Measurements from ENCODE around the gene RGSL1. TPM values are rescaled to one million over a fixed set of nuclear protein-coding genes. Genes with fewer than 3 reads are reported as not detected.

Gene RGSL1
- under 1 TPM in 2 of 4 donors, not detected in 2; 0.42 to 0.61 TPM for total RNA-seq

- Histone ChIP-seq H3K4me3 (no peak within 1 kb of the TSS), H3K4me1 (no peaks in the 10 kb centered on the region), H3K27ac (no peak within 1 kb of the TSS), H3K9me3 (no peaks in the 10 kb centered on the region), H3K36me3 (no peaks in the 10 kb centered on the region), H3K27me3 (no peaks in the 10 kb centered on the region)
- no peak for DNase-seq
- no peak for TF ChIP-seq CTCF (IDR thresholded peaks at IDR 0.05)
- no peak for TF ChIP-seq POLR2A (IDR thresholded peaks at IDR 0.05)
- intact Hi-C loops (cut with DNase I), result no loop called here
These were observed at the start of gene RGSL1 for GRCh38 chr1:182450087-182450486. Gene RGSL1, plus strand, starts transcription at chr1:182450146. Its CDS starts 20 bp downstream, at chr1:182450166.

- Histone ChIP-seq H3K27ac (no peak within 1 kb of the TSS), H3K9me3 (peaks cover 0 to 5% (median 4%) of the 10 kb centered on the region in 3 donors), H3K27me3 (peaks cover 0 to 10% (median 0%) of the 10 kb centered on the region in 4 donors), H3K4me1 (peaks cover 4 to 28% (median 8%) of the 10 kb centered on the region in 3 donors), H3K4me3 (no peak within 1 kb of the TSS), H3K36me3 (no peaks in the 10 kb centered on the region)
- WGBS, 2 donors, result 97 to 98% methylated on average over 4 of the region's 4 CpGs
- DNase-seq, result no peak
- intact Hi-C loops (cut with DNase I), result no loop called here
- no peak for TF ChIP-seq CTCF (IDR thresholded peaks at IDR 0.05)
- TF ChIP-seq POLR2A (IDR thresholded peaks at IDR 0.05), result no peak
These were observed 49.4 kb upstream of the RGSL1 start, which contains the start of gene TEDDM1 for GRCh38 chr1:182400567-182400966. Gene TEDDM1, minus strand, starts transcription at chr1:182400667. Its CDS starts 182 bp downstream, at chr1:182400485.

GRCh38 chr1:182404781-182405180 lies 45.2 kb upstream of the RGSL1 start:
- Histone ChIP-seq H3K4me3 (no peak overlapping the region), H3K36me3 (no peaks in the 10 kb centered on the region), H3K4me1 (no peaks in the 10 kb centered on the region), H3K9me3 (peaks cover 0 to 9% (median 6%) of the 10 kb centered on the region in 3 donors), H3K27me3 (peaks cover 0 to 47% (median 0%) of the 10 kb centered on the region in 4 donors), H3K27ac (no peak overlapping the region)
- WGBS, 2 donors, result 40 to 53% methylated on average over 1 of the region's 1 CpG
- intact Hi-C loops (cut with DNase I), result no loop called here
- DNase-seq, result no peak
- TF ChIP-seq CTCF (IDR thresholded peaks at IDR 0.05) (no peak), POLR2A (IDR thresholded peaks at IDR 0.05) (no peak)

GRCh38 chr1:182405578-182405977 lies 44.4 kb upstream of the RGSL1 start:
- Histone ChIP-seq H3K36me3 (no peaks in the 10 kb centered on the region), H3K27me3 (peaks cover 0 to 52% (median 0%) of the 10 kb centered on the region in 4 donors), H3K27ac (peak overlapping the region in 3 of 4 donors; percentile 35 to 54 (median 45)), H3K4me3 (no peak overlapping the region), H3K4me1 (no peaks in the 10 kb centered on the region), H3K9me3 (peaks cover 0 to 9% (median 6%) of the 10 kb centered on the region in 3 donors)
- DNase-seq, result no peak
- intact Hi-C loops (cut with DNase I), result no loop called here
- TF ChIP-seq CTCF (IDR thresholded peaks at IDR 0.05), result no peak
- TF ChIP-seq POLR2A (IDR thresholded peaks at IDR 0.05), result no peak
- WGBS, 2 donors, result 79 to 91% methylated on average over 1 of the region's 1 CpG

GRCh38 chr1:182406012-182406411 lies 43.9 kb upstream of the RGSL1 start:
- intact Hi-C loops (cut with DNase I), result no loop called here
- no peak for DNase-seq
- Histone ChIP-seq H3K36me3 (no peaks in the 10 kb centered on the region), H3K27me3 (peaks cover 0 to 52% (median 0%) of the 10 kb centered on the region in 4 donors), H3K4me3 (no peak overlapping the region), H3K27ac (peak overlapping the region in 3 of 4 donors; percentile 35 to 54 (median 45)), H3K9me3 (peaks cover 0 to 9% (median 6%) of the 10 kb centered on the region in 3 donors), H3K4me1 (no peaks in the 10 kb centered on the region)
- TF ChIP-seq POLR2A (IDR thresholded peaks at IDR 0.05) (no peak), CTCF (IDR thresholded peaks at IDR 0.05) (no peak)
- WGBS, 2 donors, result 41 to 50% methylated on average over 1 of the region's 1 CpG
